Adrenal gland (tissue), 12 donors: ENCODE measurements around the gene SHISAL1. TPM values are rescaled to one million over a fixed set of nuclear protein-coding genes. Genes with fewer than 3 reads are reported as not detected.

ENCODE experiments used
- DNase-seq, 7 donors: peaks; one replicate each; pipeline ENCODE4 v3.0.0-alpha.2; 2019 to 2020
- H3K27ac ChIP-seq, 5 donors: fragments of 200-600 bp; sonication (generic) in 4 of 5; 1 replicate in 3 of 5; 2 replicates in 2 of 5; pipeline versions ENCODE4 v1.5.1 to v1.8.0; 2016 to 2020; ENCODE audit warnings: mild to moderate bottlenecking in 1 of 5
- H3K27me3 ChIP-seq: fragments of 200-600 bp; 2 replicates; pipeline ENCODE4 v1.8.0; 2021
- H3K36me3 ChIP-seq, 2 donors: fragments of 200-600 bp; replicated peaks in 1 of 2; 1 replicate in 1 of 2; 2 replicates in 1 of 2; pipeline versions ENCODE4 v1.5.1 to v1.8.0; 2018 to 2022
- H3K4me1 ChIP-seq, 2 donors: fragments of 200-600 bp; replicated peaks in 1 of 2; 1 replicate in 1 of 2; 2 replicates in 1 of 2; pipeline versions ENCODE4 v1.5.1 to v1.8.0; 2018 to 2021
- H3K4me3 ChIP-seq, 4 donors: fragments of 200-600 bp; sonication (generic) in 3 of 4; one replicate each; pipeline ENCODE4 v1.5.1; 2016 to 2018
- H3K9me3 ChIP-seq, 3 donors: fragments of 200-600 bp; sonication (generic) in 1 of 3; replicated peaks in 1 of 3; 1 replicate in 2 of 3; 2 replicates in 1 of 3; pipeline versions ENCODE4 v1.5.1 to v1.8.0; 2016 to 2021
- POLR2A ChIP-seq, 2 donors: fragments of 450-650 bp; IDR thresholded peaks; one replicate each; pipeline ENCODE4 v1.6.1; 2017; ENCODE audit warnings: antibody characterized with exemption in 2 of 2, mild to moderate bottlenecking in 2 of 2, moderate library complexity in 1 of 2
- WGBS, 4 donors: extraction: QIAGEN DNeasy Blood & Tissue Kit in 2 of 4; methylation state at CpG; one replicate each; pipeline versions ENCODE4 v1.1.5 to v1.1.7; 2013 to 2017; 5-methylcytosine and 5-hydroxymethylcytosine counted together
- intact Hi-C, 2 donors: fragments of 100-400 bp; cut with DNase I; formaldehyde crosslinking; loops; one replicate each; pipeline versions ENCODE4 v1.14.1 to v1.15.0; 2022 to 2023
- polyA plus RNA-seq, 3 donors: library from polyadenylated mRNA; stranded (reverse); fragments of 200-250 nt in 2 of 3; fragments of 350-450 nt in 1 of 3; fragmentation: Illumina TruSeq in 1 of 3; extraction: RNeasy Lipid Tissue Mini Kit (QIAGEN cat#74804) in 1 of 3; gene quantifications; one replicate each; pipeline ENCODE4 v1.2.3, GENCODE V29; 2013 to 2014
- total RNA-seq, 9 donors: library from RNA; depleted of rRNA in 4 of 9; stranded (reverse); fragments of >200 nt in 4 of 9; fragments of 120-200 nt in 1 of 9; fragmentation: NEBNext Ultra II Directional in 1 of 9; extraction: Animal tissue kit (Norgen Biotek cat#: 25700) in 1 of 9; gene quantifications; one replicate each; pipeline versions ENCODE4 v1.1.0 to v1.2.4, GENCODE V29; 2013 to 2023
- TF ChIP-seq, protein P1 (sequence below), 6 experiments: fragments of 450-650 bp in 4 of 6; fragments of 200-600 bp in 2 of 6; sonication (generic) in 1 of 6; IDR thresholded peaks; 1 replicate in 5 of 6; 2 replicates in 1 of 6; pipeline versions ENCODE4 v1.5.1 to v1.8.0; 2016 to 2021; ENCODE audit warnings: antibody characterized with exemption in 6 of 6, mild to moderate bottlenecking in 2 of 6, moderate library complexity in 1 of 6
- donor health status: healthy with polysubstance abuse.
- donor health status: Bipolar disorder and iron deficiency.
- donor health status: DM: yes; HTN: yes; CAD: no.
- donor health status: DM: no; HTN: no; CAD: no.
- donor health status: DM: no; HTN: no; CAD: no.
- donor health status: DM: yes; HTN: yes; CAD: no.

SHISAL1 gene
- total and polyA plus RNA-seq, 12 donors, result 0.33 to 2.4 (median 1.0) TPM

DNA sequence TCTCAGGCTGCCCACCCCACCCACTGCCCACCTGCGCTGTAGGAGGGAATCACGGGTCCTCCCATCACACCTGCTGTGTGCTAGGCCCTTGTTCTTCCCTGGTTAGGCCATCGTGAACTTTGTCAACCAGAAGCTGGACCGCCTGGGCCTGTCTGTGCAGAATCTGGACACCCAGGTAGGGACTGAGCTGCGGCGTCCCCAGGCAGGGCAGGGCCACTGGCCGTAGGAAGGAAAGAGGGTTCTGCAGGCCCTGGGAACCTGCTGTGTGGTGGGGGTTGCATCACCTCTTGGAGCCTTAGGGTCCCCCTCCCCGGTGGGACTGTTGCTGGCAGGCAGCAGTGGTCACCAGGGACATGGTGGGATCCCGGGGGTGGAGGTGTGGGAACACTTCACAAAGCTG is 116.5 kb downstream of the SHISAL1 start:
- Histone ChIP-seq H3K27ac (no peak overlapping the region), H3K4me3 (no peak overlapping the region), H3K27me3 (no peaks in the 10 kb centered on the region), H3K4me1 (no peaks in the 10 kb centered on the region), H3K36me3 (no peaks in the 10 kb centered on the region), H3K9me3 (no peaks in the 10 kb centered on the region)
- TF ChIP-seq, protein P1, sequence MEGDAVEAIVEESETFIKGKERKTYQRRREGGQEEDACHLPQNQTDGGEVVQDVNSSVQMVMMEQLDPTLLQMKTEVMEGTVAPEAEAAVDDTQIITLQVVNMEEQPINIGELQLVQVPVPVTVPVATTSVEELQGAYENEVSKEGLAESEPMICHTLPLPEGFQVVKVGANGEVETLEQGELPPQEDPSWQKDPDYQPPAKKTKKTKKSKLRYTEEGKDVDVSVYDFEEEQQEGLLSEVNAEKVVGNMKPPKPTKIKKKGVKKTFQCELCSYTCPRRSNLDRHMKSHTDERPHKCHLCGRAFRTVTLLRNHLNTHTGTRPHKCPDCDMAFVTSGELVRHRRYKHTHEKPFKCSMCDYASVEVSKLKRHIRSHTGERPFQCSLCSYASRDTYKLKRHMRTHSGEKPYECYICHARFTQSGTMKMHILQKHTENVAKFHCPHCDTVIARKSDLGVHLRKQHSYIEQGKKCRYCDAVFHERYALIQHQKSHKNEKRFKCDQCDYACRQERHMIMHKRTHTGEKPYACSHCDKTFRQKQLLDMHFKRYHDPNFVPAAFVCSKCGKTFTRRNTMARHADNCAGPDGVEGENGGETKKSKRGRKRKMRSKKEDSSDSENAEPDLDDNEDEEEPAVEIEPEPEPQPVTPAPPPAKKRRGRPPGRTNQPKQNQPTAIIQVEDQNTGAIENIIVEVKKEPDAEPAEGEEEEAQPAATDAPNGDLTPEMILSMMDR (IDR thresholded peaks at IDR 0.05), result no peak
- TF ChIP-seq POLR2A (IDR thresholded peaks at IDR 0.05), result no peak
- no peak for DNase-seq
- 72 to 83% (median 74%) methylated on average over 4 to 9 of the region's 9 CpGs for WGBS, 4 donors
- intact Hi-C loops, result no loop called here

DNA sequence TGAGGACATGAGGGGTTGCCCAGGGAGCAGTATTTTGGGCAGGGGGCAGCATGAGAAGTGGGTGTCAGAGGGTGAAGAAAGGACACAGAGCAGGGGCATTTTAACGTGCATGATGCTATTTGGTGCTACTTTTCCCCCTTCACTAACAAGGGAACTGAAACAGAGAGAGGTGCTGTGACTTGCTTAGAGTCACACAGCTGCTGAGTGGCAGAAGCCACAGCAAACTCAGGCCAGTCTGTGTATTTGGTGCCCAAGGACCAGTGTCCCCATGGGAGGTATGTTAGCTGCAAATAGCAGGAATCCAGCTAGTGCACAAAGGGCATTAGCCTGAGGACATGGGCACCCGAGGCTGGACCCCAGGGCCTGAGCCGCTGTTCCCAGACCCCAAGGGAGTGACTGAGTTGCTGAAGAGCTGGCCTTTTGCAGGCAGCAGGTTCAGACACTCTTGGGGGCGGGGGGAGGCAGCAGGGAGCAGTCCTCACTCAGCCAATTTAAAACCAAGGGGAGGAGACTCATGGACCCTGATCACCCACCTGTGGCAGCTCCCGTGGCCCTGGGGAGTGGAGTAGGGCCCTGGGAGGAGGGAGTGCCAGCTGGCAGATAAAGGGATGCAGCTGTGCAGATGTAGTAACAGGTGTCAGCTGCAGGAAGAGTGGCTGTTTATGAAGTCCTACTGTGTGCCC is 117.4 kb downstream of the SHISAL1 start:
- TF ChIP-seq, protein P1 (IDR thresholded peaks at IDR 0.05), result no peak
- TF ChIP-seq POLR2A (IDR thresholded peaks at IDR 0.05), result no peak
- DNase-seq, result peak in 1 of 7 donors; percentile 8
- intact Hi-C loops, result no loop called here

DNA sequence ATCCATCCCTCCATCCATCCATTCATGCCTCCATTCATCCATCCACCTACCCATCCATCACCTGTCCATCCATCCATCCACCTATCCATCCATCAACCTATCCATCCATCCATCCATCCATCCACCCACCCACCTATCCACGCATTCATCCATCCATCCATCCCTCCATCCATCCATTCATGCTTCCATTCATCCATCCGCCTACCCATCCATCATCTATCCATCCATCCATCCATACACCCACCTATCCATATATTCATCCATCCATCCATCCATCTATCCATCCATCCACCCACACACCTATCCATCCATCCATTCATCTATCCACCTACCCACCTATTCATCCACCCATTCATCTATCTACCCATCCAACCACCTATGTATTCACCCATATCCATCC is 118.2 kb downstream of the SHISAL1 start:
- Histone ChIP-seq H3K4me3 (no peak overlapping the region), H3K4me1 (no peaks in the 10 kb centered on the region), H3K27me3 (no peaks in the 10 kb centered on the region), H3K36me3 (no peaks in the 10 kb centered on the region), H3K27ac (no peak overlapping the region), H3K9me3 (no peaks in the 10 kb centered on the region)
- no peak for DNase-seq
- 71 to 97% (median 91%) methylated on average over 2 of the region's 2 CpGs for WGBS, 4 donors
- intact Hi-C loops, result no loop called here
- TF ChIP-seq, protein P1 (IDR thresholded peaks at IDR 0.05), result no peak

More for the DNA sequence above, 117.4 kb downstream of the SHISAL1 start:
- H3K36me3 ChIP-seq, result no peaks in the 10 kb centered on the region
- no peaks in the 10 kb centered on the region for H3K4me1 ChIP-seq
- no peaks in the 10 kb centered on the region for H3K9me3 ChIP-seq
- no peaks in the 10 kb centered on the region for H3K27me3 ChIP-seq
- 55 to 68% (median 63%) methylated on average over 2 to 5 of the region's 5 CpGs for WGBS, 4 donors
- no peak overlapping the region for H3K27ac ChIP-seq
- H3K4me3 ChIP-seq, result no peak overlapping the region

Other genes with a start within 250 kb of the SHISAL1 start
- gene PARVG, start 132.0 kb downstream of the SHISAL1 start, total RNA-seq, result 10 to 100 TPM in 6 of 9 donors, 1 to 10 TPM in 3; 1.4 to 48.6 (median 15.3) TPM
- gene PARVG, start 132.0 kb downstream of the SHISAL1 start, polyA plus RNA-seq, result 10 to 100 TPM in 2 of 3 donors, 1 to 10 TPM in 1; 4.8 to 61.1 (median 14.3) TPM
- 10 to 100 TPM; 24.3 to 45.4 (median 31.0) TPM for gene RTL6, start 185.3 kb upstream of the SHISAL1 start, total RNA-seq
- gene RTL6, start 185.3 kb upstream of the SHISAL1 start, polyA plus RNA-seq, result 10 to 100 TPM in 1 of 3 donors, 1 to 10 TPM in 2; 2.2 to 27.8 (median 6.0) TPM